GM12873 (cell line): Measurements from ENCODE around the gene DGKG.

Experiments used
- CTCF ChIP-seq: IDR thresholded peaks from 2 replicates; pipeline ENCODE4 v1.5.1; 2012; ENCODE audit warnings: low read depth, mild to moderate bottlenecking, moderate library complexity, low read length, control low read depth; ENCODE audit not compliant: insufficient read depth; ENCODE audit errors: missing control alignments

Gene DGKG

GRCh38 chr3:186209810-186210752 lies 152.0 kb downstream of the DGKG start:
- TF ChIP-seq CTCF = no peak

DNA sequence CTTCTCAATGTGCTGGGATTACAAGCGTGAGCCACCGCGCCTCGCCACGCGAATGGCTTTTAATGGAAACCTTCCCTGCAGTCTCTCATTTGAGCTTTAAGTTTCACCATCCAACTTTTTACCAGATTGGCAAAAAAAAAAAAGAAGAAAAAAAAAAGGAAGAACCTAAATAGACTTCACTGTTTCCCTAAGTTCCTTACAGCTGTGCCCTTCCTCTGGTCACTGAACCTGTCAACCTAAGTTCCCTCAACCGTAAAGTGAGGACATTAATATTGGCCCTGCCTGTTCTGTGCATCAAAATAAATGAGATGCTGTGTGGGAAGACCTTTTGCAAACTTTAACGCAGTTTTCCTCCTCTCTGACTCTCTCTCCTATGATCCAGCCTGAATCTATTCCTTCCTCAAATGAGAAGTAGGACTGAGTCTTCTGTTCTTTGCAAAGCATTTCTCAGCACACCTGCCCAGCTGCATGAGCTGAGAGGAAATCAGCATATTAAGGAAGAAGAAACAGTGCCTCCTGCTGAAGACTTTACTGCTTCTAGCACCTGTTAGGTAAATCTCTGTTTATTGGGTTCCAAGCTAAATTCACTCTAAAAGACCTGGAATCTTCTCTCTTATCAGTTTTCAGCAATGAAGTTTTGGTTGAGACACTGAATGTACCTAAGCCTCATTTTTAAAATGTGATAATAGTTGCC lies 153.6 kb downstream of the DGKG start:
- TF ChIP-seq CTCF = no peak

DNA sequence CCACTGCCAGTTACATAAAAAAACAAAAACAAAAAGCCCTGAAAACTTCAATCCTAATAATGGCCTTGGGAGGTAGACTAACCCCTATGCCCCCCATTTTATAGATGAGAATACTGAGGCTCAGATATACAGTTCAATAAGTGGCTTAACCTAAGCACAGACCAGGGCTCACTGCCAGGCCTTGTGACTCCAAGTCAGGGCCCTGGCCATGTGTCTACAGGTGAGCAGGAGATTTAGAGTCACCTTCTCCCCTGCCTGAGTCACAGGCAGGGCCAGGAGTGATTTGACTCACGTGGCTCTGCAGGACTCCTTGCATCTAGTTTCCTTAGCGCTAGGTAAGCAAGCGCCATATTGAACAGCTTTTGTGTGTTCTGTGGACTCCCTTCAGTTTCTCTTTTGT lies 154.5 kb downstream of the DGKG start:
- no peak for TF ChIP-seq CTCF

- TF ChIP-seq CTCF = no peak
Observed at GRCh38 chr3:186200726-186201125, 161.3 kb downstream of the DGKG start.

DNA sequence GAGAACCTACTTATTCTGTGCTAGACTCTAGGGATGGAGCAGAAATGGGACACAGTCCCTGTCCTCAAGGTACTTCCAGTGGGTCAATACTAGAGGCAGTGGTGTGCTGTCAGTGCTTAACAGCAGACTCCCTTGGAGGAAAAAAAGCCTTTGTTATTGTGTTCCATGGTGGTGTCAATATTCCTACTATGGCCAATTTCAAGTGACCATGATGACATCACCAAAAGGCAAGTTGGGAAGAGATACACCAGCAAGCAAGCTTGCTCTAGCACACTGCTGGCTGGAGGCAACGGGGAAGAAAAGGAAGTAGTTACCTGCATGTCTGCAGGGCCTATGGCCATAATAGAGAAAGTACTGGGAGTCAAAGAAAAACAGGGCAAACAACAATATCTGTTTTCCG lies 163.6 kb downstream of the DGKG start:
- TF ChIP-seq CTCF = no peak

GRCh38 chr3:186194451-186194811 lies 167.6 kb downstream of the DGKG start:
- TF ChIP-seq CTCF = no peak
